ENCODE results near the gene NUTM2A. TPM values are rescaled to one million over a fixed set of nuclear protein-coding genes. Genes with fewer than 3 reads are reported as not detected.
"Not testable (repeated sequence)": the region's sequence is repeated elsewhere in the genome, so short reads cannot be mapped to it uniquely, and the experiment has no call there.

The NUTM2A gene
- 1 to 10 TPM in 1 of 2 donors, under 1 TPM in 1; 0.59 to 1.9 TPM for total RNA-seq
- polyA plus RNA-seq, result under 1 TPM in 1 of 2 donors, not detected in 1; 0.57 TPM

GRCh38 chr10:87225148-87225547, at the start of gene NUTM2A:
Gene NUTM2A, plus strand, starts transcription at chr10:87225448. Its CDS starts 383 bp downstream, at chr10:87225831.
- H3K27ac ChIP-seq (ENCODE audit: low read depth in 1 of 2, low read length in 2 of 2); H3K36me3 ChIP-seq (ENCODE audit: control insufficient read depth in 4 of 4, insufficient read depth in 3 of 4, low read depth in 1 of 4, low read length in 3 of 4); H3K4me3 ChIP-seq (ENCODE audit: low read depth in 1 of 3, low read length in 3 of 3); H3K27me3 ChIP-seq (ENCODE audit: control insufficient read depth in 4 of 4, insufficient read depth in 4 of 4, low read length in 3 of 4); H3K4me1 ChIP-seq (ENCODE audit: control insufficient read depth in 4 of 4, insufficient read depth in 4 of 4, low read length in 3 of 4); H3K9ac ChIP-seq (ENCODE audit: low read depth in 1 of 2, low read length in 2 of 2); DNase-seq (ENCODE audit: low spot score); H3K9me3 ChIP-seq (ENCODE audit: control insufficient read depth in 4 of 4, low read length in 3 of 4): not testable (repeated sequence)
- WGBS, result no CpG with 5 or more reads among the region's 3 CpGs

GRCh38 chr10:87177587-87177986, 47.7 kb upstream of the NUTM2A start:
- H3K4me3 ChIP-seq (ENCODE audit: low read depth in 1 of 3, low read length in 3 of 3); H3K4me1 ChIP-seq (ENCODE audit: control insufficient read depth in 4 of 4, insufficient read depth in 4 of 4, low read length in 3 of 4); H3K27ac ChIP-seq (ENCODE audit: low read depth in 1 of 2, low read length in 2 of 2); H3K27me3 ChIP-seq (ENCODE audit: control insufficient read depth in 4 of 4, insufficient read depth in 4 of 4, low read length in 3 of 4); H3K36me3 ChIP-seq (ENCODE audit: control insufficient read depth in 4 of 4, insufficient read depth in 3 of 4, low read depth in 1 of 4, low read length in 3 of 4); H3K9me3 ChIP-seq (ENCODE audit: control insufficient read depth in 4 of 4, low read length in 3 of 4); H3K9ac ChIP-seq (ENCODE audit: low read depth in 1 of 2, low read length in 2 of 2); DNase-seq (ENCODE audit: low spot score): not testable (repeated sequence)
- TF ChIP-seq HNF4A (conservative IDR thresholded peaks at IDR 0.05), result peak in 1 of 2 donors; percentile 7
- WGBS, result 49% methylated on average over 2 of the region's 3 CpGs

GRCh38 chr10:87184421-87184820, 40.8 kb upstream of the NUTM2A start:
- not testable (repeated sequence) for H3K27ac ChIP-seq (ENCODE audit: low read depth in 1 of 2, low read length in 2 of 2); H3K4me1 ChIP-seq (ENCODE audit: control insufficient read depth in 4 of 4, insufficient read depth in 4 of 4, low read length in 3 of 4); H3K36me3 ChIP-seq (ENCODE audit: control insufficient read depth in 4 of 4, insufficient read depth in 3 of 4, low read depth in 1 of 4, low read length in 3 of 4); H3K9ac ChIP-seq (ENCODE audit: low read depth in 1 of 2, low read length in 2 of 2); DNase-seq (ENCODE audit: low spot score); H3K27me3 ChIP-seq (ENCODE audit: control insufficient read depth in 4 of 4, insufficient read depth in 4 of 4, low read length in 3 of 4); H3K4me3 ChIP-seq (ENCODE audit: low read depth in 1 of 3, low read length in 3 of 3); H3K9me3 ChIP-seq (ENCODE audit: control insufficient read depth in 4 of 4, low read length in 3 of 4)
- WGBS, result 84% methylated on average over 6 of the region's 6 CpGs

- H3K27ac ChIP-seq (ENCODE audit: low read depth in 1 of 2, low read length in 2 of 2); H3K27me3 ChIP-seq (ENCODE audit: control insufficient read depth in 4 of 4, insufficient read depth in 4 of 4, low read length in 3 of 4); DNase-seq (ENCODE audit: low spot score); H3K36me3 ChIP-seq (ENCODE audit: control insufficient read depth in 4 of 4, insufficient read depth in 3 of 4, low read depth in 1 of 4, low read length in 3 of 4); H3K4me3 ChIP-seq (ENCODE audit: low read depth in 1 of 3, low read length in 3 of 3); H3K9me3 ChIP-seq (ENCODE audit: control insufficient read depth in 4 of 4, low read length in 3 of 4); H3K9ac ChIP-seq (ENCODE audit: low read depth in 1 of 2, low read length in 2 of 2); H3K4me1 ChIP-seq (ENCODE audit: control insufficient read depth in 4 of 4, insufficient read depth in 4 of 4, low read length in 3 of 4): not testable (repeated sequence)
- 89% methylated on average over 3 of the region's 4 CpGs for WGBS
Measured at GRCh38 chr10:87186016-87186415, 39.2 kb upstream of the NUTM2A start.

- H3K27ac ChIP-seq (ENCODE audit: low read depth in 1 of 2, low read length in 2 of 2); H3K4me3 ChIP-seq (ENCODE audit: low read depth in 1 of 3, low read length in 3 of 3); H3K36me3 ChIP-seq (ENCODE audit: control insufficient read depth in 4 of 4, insufficient read depth in 3 of 4, low read depth in 1 of 4, low read length in 3 of 4): not testable (repeated sequence)
Measured at GRCh38 chr10:87187573-87187972, 37.7 kb upstream of the NUTM2A start.

GRCh38 chr10:87191841-87192240, 33.4 kb upstream of the NUTM2A start:
- H3K27me3 ChIP-seq (ENCODE audit: control insufficient read depth in 4 of 4, insufficient read depth in 4 of 4, low read length in 3 of 4); H3K36me3 ChIP-seq (ENCODE audit: control insufficient read depth in 4 of 4, insufficient read depth in 3 of 4, low read depth in 1 of 4, low read length in 3 of 4); H3K9me3 ChIP-seq (ENCODE audit: control insufficient read depth in 4 of 4, low read length in 3 of 4); H3K9ac ChIP-seq (ENCODE audit: low read depth in 1 of 2, low read length in 2 of 2); H3K4me1 ChIP-seq (ENCODE audit: control insufficient read depth in 4 of 4, insufficient read depth in 4 of 4, low read length in 3 of 4); H3K4me3 ChIP-seq (ENCODE audit: low read depth in 1 of 3, low read length in 3 of 3); DNase-seq (ENCODE audit: low spot score); H3K27ac ChIP-seq (ENCODE audit: low read depth in 1 of 2, low read length in 2 of 2): not testable (repeated sequence)
- whole genome bisulfite sequencing, result 97% methylated on average over 3 of the region's 3 CpGs

More at GRCh38 chr10:87187573-87187972, 37.7 kb upstream of the NUTM2A start:
- not testable (repeated sequence) for H3K27me3 ChIP-seq (ENCODE audit: control insufficient read depth in 4 of 4, insufficient read depth in 4 of 4, low read length in 3 of 4); H3K4me1 ChIP-seq (ENCODE audit: control insufficient read depth in 4 of 4, insufficient read depth in 4 of 4, low read length in 3 of 4); H3K9ac ChIP-seq (ENCODE audit: low read depth in 1 of 2, low read length in 2 of 2); DNase-seq (ENCODE audit: low spot score); H3K9me3 ChIP-seq (ENCODE audit: control insufficient read depth in 4 of 4, low read length in 3 of 4)
- WGBS, result 96% methylated on average over 3 of the region's 3 CpGs
